ENCODE results near the gene INPP5D.

DNA sequence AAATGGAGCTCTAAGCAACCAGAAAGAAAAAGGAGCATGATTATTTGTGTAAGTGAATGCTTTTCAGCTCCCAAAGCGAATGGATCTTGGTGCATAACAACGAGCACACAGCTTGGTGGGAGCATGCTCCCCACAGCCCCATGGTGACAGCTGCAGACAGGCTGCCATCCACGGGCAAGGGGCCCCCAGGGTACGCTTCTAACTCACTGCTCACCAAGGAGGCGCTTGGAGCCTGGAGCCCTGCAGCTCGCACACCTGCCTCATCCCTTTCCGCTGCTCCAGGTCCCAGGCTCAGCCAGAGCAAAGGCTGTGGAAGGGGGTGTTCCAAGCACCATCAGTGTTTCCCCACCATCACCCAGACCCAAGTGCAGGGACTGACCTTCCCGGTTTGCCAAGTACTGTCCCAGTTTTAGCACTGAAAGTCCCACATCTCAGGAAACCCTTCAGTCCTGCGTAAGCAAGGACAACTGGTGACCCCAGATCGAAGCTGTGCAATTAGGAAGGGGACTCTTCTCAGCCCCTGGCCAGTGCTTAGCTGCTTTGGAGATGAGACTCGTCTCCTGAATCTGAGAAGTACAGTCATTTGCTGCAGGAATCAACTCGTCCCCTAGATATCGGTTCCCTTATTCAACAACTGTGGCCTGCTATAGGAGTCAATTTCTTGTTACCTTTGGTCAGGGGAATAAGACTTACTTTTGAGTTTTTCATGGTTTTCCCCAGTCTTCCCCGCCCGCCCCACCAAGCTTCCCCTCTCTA lies 141.3 kb downstream of the INPP5D start:
- TF ChIP-seq GABPA (IDR thresholded peaks at IDR 0.05; ENCODE audit: low read depth): no peak
- no peak for TF ChIP-seq FOXM1 (IDR thresholded peaks at IDR 0.05; ENCODE audit: low read depth)
- TF ChIP-seq, protein P1, sequence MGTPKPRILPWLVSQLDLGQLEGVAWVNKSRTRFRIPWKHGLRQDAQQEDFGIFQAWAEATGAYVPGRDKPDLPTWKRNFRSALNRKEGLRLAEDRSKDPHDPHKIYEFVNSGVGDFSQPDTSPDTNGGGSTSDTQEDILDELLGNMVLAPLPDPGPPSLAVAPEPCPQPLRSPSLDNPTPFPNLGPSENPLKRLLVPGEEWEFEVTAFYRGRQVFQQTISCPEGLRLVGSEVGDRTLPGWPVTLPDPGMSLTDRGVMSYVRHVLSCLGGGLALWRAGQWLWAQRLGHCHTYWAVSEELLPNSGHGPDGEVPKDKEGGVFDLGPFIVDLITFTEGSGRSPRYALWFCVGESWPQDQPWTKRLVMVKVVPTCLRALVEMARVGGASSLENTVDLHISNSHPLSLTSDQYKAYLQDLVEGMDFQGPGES (IDR thresholded peaks at IDR 0.05; ENCODE audit: low read depth, low read length): no peak
- TF ChIP-seq, protein P2, sequence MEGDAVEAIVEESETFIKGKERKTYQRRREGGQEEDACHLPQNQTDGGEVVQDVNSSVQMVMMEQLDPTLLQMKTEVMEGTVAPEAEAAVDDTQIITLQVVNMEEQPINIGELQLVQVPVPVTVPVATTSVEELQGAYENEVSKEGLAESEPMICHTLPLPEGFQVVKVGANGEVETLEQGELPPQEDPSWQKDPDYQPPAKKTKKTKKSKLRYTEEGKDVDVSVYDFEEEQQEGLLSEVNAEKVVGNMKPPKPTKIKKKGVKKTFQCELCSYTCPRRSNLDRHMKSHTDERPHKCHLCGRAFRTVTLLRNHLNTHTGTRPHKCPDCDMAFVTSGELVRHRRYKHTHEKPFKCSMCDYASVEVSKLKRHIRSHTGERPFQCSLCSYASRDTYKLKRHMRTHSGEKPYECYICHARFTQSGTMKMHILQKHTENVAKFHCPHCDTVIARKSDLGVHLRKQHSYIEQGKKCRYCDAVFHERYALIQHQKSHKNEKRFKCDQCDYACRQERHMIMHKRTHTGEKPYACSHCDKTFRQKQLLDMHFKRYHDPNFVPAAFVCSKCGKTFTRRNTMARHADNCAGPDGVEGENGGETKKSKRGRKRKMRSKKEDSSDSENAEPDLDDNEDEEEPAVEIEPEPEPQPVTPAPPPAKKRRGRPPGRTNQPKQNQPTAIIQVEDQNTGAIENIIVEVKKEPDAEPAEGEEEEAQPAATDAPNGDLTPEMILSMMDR (IDR thresholded peaks at IDR 0.05): no peak
- no peak for TF ChIP-seq TAF1 (IDR thresholded peaks at IDR 0.05; ENCODE audit: borderline replicate concordance, low read depth, low read length)
- TF ChIP-seq POLR2AphosphoS5 (IDR thresholded peaks at IDR 0.05; ENCODE audit: low read depth, low read length): no peak
